ENCODE measurements around the gene MMP24OS. TPM values are rescaled to one million over a fixed set of nuclear protein-coding genes. Genes with fewer than 3 reads are reported as not detected.

MMP24OS gene
- total RNA-seq, 1 experiment from 2014 or later, result 59.6 TPM

- ChIA-PET POLR2A (interaction anchor here (0.9 kb wide), 1 partner anchor 19 kb away, joined by 3 read pairs; no protein-coding TSS in a partner anchor), RAD21 (ENCODE audit: low non-redundant PET in 1 of 2, low total read pairs in 2 of 2, uncharacterized antibody in 2 of 2, unreplicated experiment in 2 of 2) (interaction anchor here in 1 of 2 experiments (0.5 kb wide), 1 partner anchor 148 kb away, joined by 3 read pairs; no protein-coding TSS in a partner anchor), CTCF (no interaction called here)
- H3K27ac ChIP-seq (ENCODE audit: low read depth, low read length), result no peak overlapping the region
- no peak for ATAC-seq
- DNase-seq (ENCODE audit: low read depth, low spot score), result no peak
- no peak overlapping the region for H3K9ac ChIP-seq (ENCODE audit: low read length)
- H3K79me2 ChIP-seq (ENCODE audit: insufficient read depth, low read length), result no peaks in the 10 kb centered on the region
- BruUV-seq (replicated peaks), result no TSS peak
- H3K4me1 ChIP-seq (ENCODE audit: control insufficient read depth in 1 of 2, insufficient read depth in 2 of 2, low read length in 2 of 2), result peaks cover 16 to 38% of the 10 kb centered on the region in 2 experiments
- intact Hi-C loops (cut with micrococcal nuclease), result no loop called here
- H3K4me3 ChIP-seq (replicated peaks in 1 of 2; ENCODE audit: low read depth in 1 of 2, low read length in 2 of 2), result no peak overlapping the region
- H3K4me2 ChIP-seq (ENCODE audit: low read length), result no peak overlapping the region
- no peaks in the 10 kb centered on the region for H3K27me3 ChIP-seq (ENCODE audit: insufficient read depth, low read length)
- no peak overlapping the region for H2AFZ ChIP-seq (ENCODE audit: low read depth, low read length, poor library complexity, severe bottlenecking)
- 0 out of 4 replicates have a peak, but pooled peaks cover 0 to 2% of the 10 kb centered on the region in 2 experiments for H3K36me3 ChIP-seq (ENCODE audit: control insufficient read depth in 1 of 2, insufficient read depth in 2 of 2, low read length in 2 of 2)
- no peaks in the 10 kb centered on the region for H3K9me3 ChIP-seq (ENCODE audit: control insufficient read depth in 1 of 2, insufficient read depth in 1 of 2, low read depth in 1 of 2, low read length in 2 of 2)
- no peak for TF ChIP-seq EGR1 (IDR thresholded peaks at IDR 0.05; ENCODE audit: low read depth)
- no peak for TF ChIP-seq ZBTB33 (IDR thresholded peaks at IDR 0.05; ENCODE audit: extremely low read depth, insufficient replicate concordance, low read length)
- TF ChIP-seq EZH2 (IDR thresholded peaks at IDR 0.05), result no peak
- no peak for TF ChIP-seq POLR2AphosphoS5 (IDR thresholded peaks at IDR 0.05; ENCODE audit: low read depth, low read length)
- TF ChIP-seq TCF7L2 (IDR thresholded peaks at IDR 0.05; ENCODE audit: borderline replicate concordance, extremely low read depth, insufficient read depth, insufficient read length), result no peak
- no peak for TF ChIP-seq ZNF274 (IDR thresholded peaks at IDR 0.05; ENCODE audit: low read depth, low read length)
- H3K9me2 ChIP-seq (ENCODE audit: insufficient read depth), result no peaks in the 10 kb centered on the region
- no peaks in the 10 kb centered on the region for H4K20me1 ChIP-seq (ENCODE audit: insufficient read depth)
Observed at GRCh38 chr20:35299780-35300179, 21.9 kb upstream of the MMP24OS start.

GRCh38 chr20:35298264-35298663 lies 20.3 kb upstream of the MMP24OS start:
- TF ChIP-seq ELF1 (IDR thresholded peaks at IDR 0.05; ENCODE audit: borderline replicate concordance, low read depth), result no peak
- TF ChIP-seq CBX3 (IDR thresholded peaks at IDR 0.05; ENCODE audit: low read depth), result no peak
- no peak for TF ChIP-seq EZH2 (IDR thresholded peaks at IDR 0.05)
- no peak for TF ChIP-seq RAD21 (IDR thresholded peaks at IDR 0.05; ENCODE audit: low read depth)
- TF ChIP-seq MAX (IDR thresholded peaks at IDR 0.05), result no peak
- no peaks in the 10 kb centered on the region for H3K27me3 ChIP-seq (ENCODE audit: insufficient read depth, low read length)
- H3K4me2 ChIP-seq (ENCODE audit: low read length), result no peak overlapping the region
- ChIA-PET CTCF (interaction anchor here (1.2 kb wide), 1 partner anchor 31 kb away, joined by 3 read pairs; no protein-coding TSS in a partner anchor), POLR2A (interaction anchor here (0.9 kb wide), 1 partner anchor 13 kb away, joined by 3 read pairs; no protein-coding TSS in a partner anchor), RAD21 (ENCODE audit: low non-redundant PET in 1 of 2, low total read pairs in 2 of 2, uncharacterized antibody in 2 of 2, unreplicated experiment in 2 of 2) (no interaction called here)
- H2AFZ ChIP-seq (ENCODE audit: low read depth, low read length, poor library complexity, severe bottlenecking), result no peak overlapping the region
- intact Hi-C loops (cut with micrococcal nuclease), result no loop called here
- H3K36me3 ChIP-seq (ENCODE audit: control insufficient read depth in 1 of 2, insufficient read depth in 2 of 2, low read length in 2 of 2), result 0 out of 4 replicates have a peak, but pooled peaks cover 0 to 2% of the 10 kb centered on the region in 2 experiments
- no peak overlapping the region for H3K4me3 ChIP-seq (replicated peaks in 1 of 2; ENCODE audit: low read depth in 1 of 2, low read length in 2 of 2)
- H3K79me2 ChIP-seq (ENCODE audit: insufficient read depth, low read length), result no peaks in the 10 kb centered on the region
- ATAC-seq, result no peak
- H3K9ac ChIP-seq (ENCODE audit: low read length), result no peak overlapping the region
- H3K27ac ChIP-seq (ENCODE audit: low read depth, low read length), result no peak overlapping the region
- no peaks in the 10 kb centered on the region for H3K9me2 ChIP-seq (ENCODE audit: insufficient read depth)
- BruUV-seq (replicated peaks), result no TSS peak
- DNase-seq (ENCODE audit: low read depth, low spot score), result no peak
- H4K20me1 ChIP-seq (ENCODE audit: insufficient read depth), result no peaks in the 10 kb centered on the region
- H3K9me3 ChIP-seq (ENCODE audit: control insufficient read depth in 1 of 2, insufficient read depth in 1 of 2, low read depth in 1 of 2, low read length in 2 of 2), result no peaks in the 10 kb centered on the region
- H3K4me1 ChIP-seq (ENCODE audit: control insufficient read depth in 1 of 2, insufficient read depth in 2 of 2, low read length in 2 of 2), result peaks cover 5 to 23% of the 10 kb centered on the region in 2 experiments; a peak in 2 of 4 replicates

Measured in HCT116 (cell line).